Endothelial cell (in vitro differentiated cells): ENCODE measurements around the gene RASSF4. TPM values are rescaled to one million over a fixed set of nuclear protein-coding genes. Genes with fewer than 3 reads are reported as not detected.
A peak's percentile ranks its signal among the peaks of the same experiment; 100 is the strongest.

ENCODE experiments used
- DNase-seq: peaks from one replicate; pipeline ENCODE4 v3.0.0; 2021; ENCODE audit warnings: low spot score
- H3K27ac Mint-ChIP-seq: one replicate; pipeline ENCODE4 v1.8.0; 2021; ENCODE audit warnings: mixed read lengths, inconsistent platforms; ENCODE audit not compliant: unreplicated experiment
- H3K27me3 Mint-ChIP-seq: one replicate; pipeline ENCODE4 v1.8.0; 2021; ENCODE audit warnings: mild to moderate bottlenecking, moderate library complexity, mixed read lengths, inconsistent platforms; ENCODE audit not compliant: unreplicated experiment
- H3K36me3 Mint-ChIP-seq: one replicate; pipeline ENCODE4 v1.8.0; 2021; ENCODE audit warnings: mild to moderate bottlenecking, low read depth, mixed read lengths, inconsistent platforms; ENCODE audit not compliant: unreplicated experiment
- H3K4me1 Mint-ChIP-seq: one replicate; pipeline ENCODE4 v1.8.0; 2021; ENCODE audit warnings: mild to moderate bottlenecking, mixed read lengths, inconsistent platforms; ENCODE audit not compliant: unreplicated experiment
- H3K4me3 Mint-ChIP-seq: one replicate; pipeline ENCODE4 v1.8.0; 2021; ENCODE audit warnings: mild to moderate bottlenecking, mixed read lengths, inconsistent platforms; ENCODE audit not compliant: unreplicated experiment
- H3K9me3 Mint-ChIP-seq: one replicate; pipeline ENCODE4 v1.8.0; 2021; ENCODE audit warnings: mixed read lengths, inconsistent platforms; ENCODE audit not compliant: unreplicated experiment
- CTCF ChIP-seq: fragments of 200-600 bp; sonication (generic); IDR thresholded peaks from one replicate; pipeline ENCODE4 v1.5.0; 2021; ENCODE audit warnings: antibody characterized with exemption; ENCODE audit not compliant: unreplicated experiment
- total RNA-seq: library from RNA; stranded (reverse); fragmentation: NEBNext Ultra II Directional; extraction: Animal tissue kit (Norgen Biotek cat#: 25700); gene quantifications from one replicate; pipeline ENCODE4 v1.2.1, GENCODE V29; 2021; ENCODE audit not compliant: unreplicated experiment

Gene RASSF4
- total RNA-seq, 1 donor from 2014 or later: 9.6 TPM

- H3K4me3 Mint-ChIP-seq: peak overlapping the region; percentile 1
- peaks cover 4% of the 10 kb centered on the region for H3K9me3 Mint-ChIP-seq
- H3K36me3 Mint-ChIP-seq: peaks cover 9% of the 10 kb centered on the region
- H3K27me3 Mint-ChIP-seq: peaks cover 2% of the 10 kb centered on the region
- DNase-seq: no peak
- H3K4me1 Mint-ChIP-seq: peaks cover 30% of the 10 kb centered on the region
- no peak for TF ChIP-seq CTCF
- H3K27ac Mint-ChIP-seq: no peak overlapping the region
These were observed 3.4 kb upstream of the RASSF4 start for GRCh38 chr10:44956226-44956625.

GRCh38 chr10:44956717-44957706 is 2.6 kb upstream of the RASSF4 start:
- H3K4me1 Mint-ChIP-seq: peaks cover 30% of the 10 kb centered on the region
- peak overlapping the region; percentile 47 for H3K4me3 Mint-ChIP-seq
- no peak for DNase-seq
- H3K27ac Mint-ChIP-seq: no peak overlapping the region
- peaks cover 4% of the 10 kb centered on the region for H3K9me3 Mint-ChIP-seq
- peaks cover 9% of the 10 kb centered on the region for H3K36me3 Mint-ChIP-seq
- TF ChIP-seq CTCF: no peak
- H3K27me3 Mint-ChIP-seq: peaks cover 2% of the 10 kb centered on the region

- no peak for TF ChIP-seq CTCF
- H3K4me1 Mint-ChIP-seq: peaks cover 21% of the 10 kb centered on the region
- H3K27me3 Mint-ChIP-seq: peaks cover 2% of the 10 kb centered on the region
- peak overlapping the region; percentile 77 for H3K27ac Mint-ChIP-seq
- H3K36me3 Mint-ChIP-seq: peaks cover 9% of the 10 kb centered on the region
- H3K9me3 Mint-ChIP-seq: peaks cover 4% of the 10 kb centered on the region
- no peak for DNase-seq
- H3K4me3 Mint-ChIP-seq: peak overlapping the region; percentile 91
These were observed 1.3 kb upstream of the RASSF4 start for GRCh38 chr10:44958196-44958897.

- H3K9me3 Mint-ChIP-seq: peaks cover 4% of the 10 kb centered on the region
- peaks cover 9% of the 10 kb centered on the region for H3K36me3 Mint-ChIP-seq
- peaks cover 2% of the 10 kb centered on the region for H3K27me3 Mint-ChIP-seq
- H3K27ac Mint-ChIP-seq: peak overlapping the region; percentile 77
- TF ChIP-seq CTCF: no peak
- DNase-seq: no peak
- H3K4me1 Mint-ChIP-seq: peaks cover 22% of the 10 kb centered on the region
- peak overlapping the region; percentile 91 for H3K4me3 Mint-ChIP-seq
These were observed 730 bp upstream of the RASSF4 start for GRCh38 chr10:44958898-44959246.
